Karpas-422 (cell line): ENCODE measurements around the gene CXCL17. TPM values are rescaled to one million over a fixed set of nuclear protein-coding genes. Genes with fewer than 3 reads are reported as not detected.
A peak's percentile ranks its signal among the peaks of the same experiment; 100 is the strongest.
"Not testable (repeated sequence)": the region's sequence is repeated elsewhere in the genome, so short reads cannot be mapped to it uniquely, and the experiment has no call there.

ENCODE experiments used
- DNase-seq: peaks from one replicate; pipeline ENCODE4 v3.0.0-alpha.2; 2015
- H2AFZ ChIP-seq: fragments of 200-600 bp; sonication (generic); 2 replicates; pipeline ENCODE4 v1.6.1; 2014; ENCODE audit warnings: antibody characterized with exemption, low read length, mixed read lengths
- H3K27ac ChIP-seq: fragments of 200-600 bp; sonication (generic); 2 replicates; pipeline ENCODE4 v1.5.1; 2014; ENCODE audit warnings: mild to moderate bottlenecking, low read length, moderate library complexity
- H3K27me3 ChIP-seq: fragments of 200-600 bp; sonication (generic); 2 replicates; pipeline ENCODE4 v1.6.1; 2014; ENCODE audit warnings: low read length, mixed read lengths
- H3K36me3 ChIP-seq: fragments of 200-600 bp; sonication (generic); 2 replicates; pipeline ENCODE4 v1.6.1; 2014; ENCODE audit warnings: low read length, mixed read lengths; ENCODE audit not compliant: insufficient read depth
- H3K4me1 ChIP-seq: fragments of 200-600 bp; sonication (generic); 2 replicates; pipeline ENCODE4 v1.6.1; 2014; ENCODE audit warnings: mild to moderate bottlenecking, low read length, mixed read lengths
- H3K4me2 ChIP-seq: fragments of 200-600 bp; sonication (generic); 2 replicates; pipeline ENCODE4 v1.6.1; 2014; ENCODE audit warnings: low read length, low read depth, mild to moderate bottlenecking; ENCODE audit not compliant: poor library complexity, severe bottlenecking
- H3K4me3 ChIP-seq: fragments of 200-600 bp; sonication (generic); 2 replicates; pipeline ENCODE4 v1.5.1; 2014; ENCODE audit warnings: mild to moderate bottlenecking, antibody characterized with exemption, low read length, mixed read lengths
- H3K79me2 ChIP-seq: fragments of 200-600 bp; sonication (generic); 2 replicates; pipeline ENCODE4 v1.6.1; 2014; ENCODE audit warnings: mild to moderate bottlenecking, low read length, mixed read lengths
- H3K9ac ChIP-seq: fragments of 200-600 bp; sonication (generic); 2 replicates; pipeline ENCODE4 v1.6.0; 2014; ENCODE audit warnings: low read length
- H3K9me2 ChIP-seq: fragments of 200-600 bp; sonication (generic), shearing (Covaris generic); replicated peaks from 2 replicates; pipeline ENCODE4 v1.6.0; 2014; ENCODE audit warnings: mild to moderate bottlenecking, low read length, moderate library complexity; ENCODE audit not compliant: insufficient read depth
- H3K9me3 ChIP-seq: fragments of 300-700, 200-600 bp; sonication (generic); 2 replicates; pipeline ENCODE4 v1.6.1; 2014; ENCODE audit warnings: low read length, mixed read lengths
- H4K20me1 ChIP-seq: fragments of 200-600 bp; sonication (generic); 2 replicates; pipeline ENCODE4 v1.6.1; 2014; ENCODE audit warnings: mild to moderate bottlenecking, antibody characterized with exemption, low read length, low read depth; ENCODE audit not compliant: insufficient read depth
- total RNA-seq: library from RNA; depleted of rRNA; stranded (reverse); fragments of >200 nt; shearing (Covaris generic); gene quantifications from 2 replicates; pipeline ENCODE4 v1.2.3, GENCODE V29; 2014; ENCODE audit warnings: low replicate concordance; rRNA removed

Gene CXCL17, protein sequence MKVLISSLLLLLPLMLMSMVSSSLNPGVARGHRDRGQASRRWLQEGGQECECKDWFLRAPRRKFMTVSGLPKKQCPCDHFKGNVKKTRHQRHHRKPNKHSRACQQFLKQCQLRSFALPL
- total RNA-seq, result not detected in 2 replicates

GRCh38 chr19:42442833-42443232, at the start of gene CXCL17:
Gene CXCL17, minus strand, starts transcription at chr19:42442946. Its CDS starts 114 bp downstream, at chr19:42442832.
- Histone ChIP-seq H3K4me2 (no peak within 1 kb of the TSS), H3K27me3 (no peaks in the 10 kb centered on the region), H4K20me1 (no peaks in the 10 kb centered on the region), H2AFZ (no peak within 1 kb of the TSS), H3K9ac (no peak within 1 kb of the TSS), H3K36me3 (no peaks in the 10 kb centered on the region), H3K4me1 (0 out of 2 replicates have a peak, but pooled peaks cover 3% of the 10 kb centered on the region), H3K27ac (no peak within 1 kb of the TSS), H3K9me2 (no peaks in the 10 kb centered on the region), H3K9me3 (no peaks in the 10 kb centered on the region), H3K4me3 (no peak within 1 kb of the TSS), H3K79me2 (no peaks in the 10 kb centered on the region)
- DNase-seq, result peak; percentile 38

DNA sequence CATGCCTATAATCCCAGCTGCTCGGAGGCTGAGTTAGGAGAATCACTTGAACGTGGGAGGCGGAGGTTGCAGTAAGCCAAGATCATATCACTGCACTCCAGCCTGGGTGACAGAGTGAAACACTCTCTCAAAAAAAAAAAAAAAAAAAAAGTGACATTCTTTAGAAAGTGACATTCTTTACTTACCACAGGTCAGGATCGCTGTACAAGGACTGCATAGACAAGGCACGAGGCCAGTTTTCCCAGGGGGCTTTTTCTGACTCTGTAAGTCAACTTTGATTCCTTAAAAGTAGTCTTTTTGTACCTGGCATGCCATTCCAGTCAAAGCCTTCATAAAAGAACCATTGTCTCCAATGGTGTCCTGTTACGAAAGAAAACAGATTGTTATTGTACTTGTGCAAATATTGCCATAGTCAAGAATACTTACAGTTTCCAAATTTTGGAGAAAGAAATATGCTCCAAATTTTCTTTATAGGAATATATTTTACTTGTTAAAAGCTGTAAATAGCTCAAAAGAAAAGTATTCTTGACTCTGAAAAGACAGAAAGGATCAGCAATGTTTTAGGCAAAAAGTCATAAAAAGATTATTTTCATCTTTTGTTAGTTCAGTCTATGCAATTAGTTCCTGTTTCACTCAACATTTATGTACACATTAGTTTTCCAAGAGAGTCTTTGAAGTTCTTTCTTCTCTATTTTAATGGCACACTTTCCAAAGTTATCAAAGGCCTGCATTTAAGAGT, 46.2 kb upstream of the CXCL17 start:
- Histone ChIP-seq H3K9me3 (no peaks in the 10 kb centered on the region), H3K27me3 (no peaks in the 10 kb centered on the region), H3K9me2 (no peaks in the 10 kb centered on the region), H3K4me1 (no peaks in the 10 kb centered on the region), H3K4me3 (no peak overlapping the region), H3K27ac (no peak overlapping the region), H3K79me2 (no peaks in the 10 kb centered on the region), H2AFZ (no peak overlapping the region), H3K36me3 (no peaks in the 10 kb centered on the region), H4K20me1 (no peaks in the 10 kb centered on the region), H3K4me2 (no peak overlapping the region), H3K9ac (no peak overlapping the region)
- DNase-seq, result no peak

GRCh38 chr19:42487798-42488178, 45.0 kb upstream of the CXCL17 start:
- no peaks in the 10 kb centered on the region for H3K9me2 ChIP-seq
- no peak overlapping the region for H3K9ac ChIP-seq
- no peak overlapping the region for H2AFZ ChIP-seq
- H3K27me3 ChIP-seq, result no peaks in the 10 kb centered on the region
- H3K27ac ChIP-seq, result no peak overlapping the region
- H3K4me3 ChIP-seq, result no peak overlapping the region
- no peak overlapping the region for H3K4me2 ChIP-seq
- no peaks in the 10 kb centered on the region for H3K36me3 ChIP-seq
- no peaks in the 10 kb centered on the region for H3K4me1 ChIP-seq
- no peaks in the 10 kb centered on the region for H4K20me1 ChIP-seq
- no peak for DNase-seq
- H3K9me3 ChIP-seq, result no peaks in the 10 kb centered on the region
- H3K79me2 ChIP-seq, result no peaks in the 10 kb centered on the region

GRCh38 chr19:42487032-42487797, 44.5 kb upstream of the CXCL17 start:
- DNase-seq, result no peak

GRCh38 chr19:42485036-42485435, 42.3 kb upstream of the CXCL17 start:
- H3K4me1 ChIP-seq, H3K36me3 ChIP-seq, H2AFZ ChIP-seq, H3K9me3 ChIP-seq, H4K20me1 ChIP-seq, H3K27me3 ChIP-seq, H3K9ac ChIP-seq, H3K9me2 ChIP-seq, H3K27ac ChIP-seq, H3K4me3 ChIP-seq, H3K4me2 ChIP-seq, H3K79me2 ChIP-seq, DNase-seq: not testable (repeated sequence)

More at GRCh38 chr19:42487032-42487797, 44.5 kb upstream of the CXCL17 start:
- Histone ChIP-seq H3K4me1 (no peaks in the 10 kb centered on the region), H3K27me3 (no peaks in the 10 kb centered on the region), H4K20me1 (no peaks in the 10 kb centered on the region), H3K27ac (no peak overlapping the region), H3K9me3 (no peaks in the 10 kb centered on the region), H3K9me2 (no peaks in the 10 kb centered on the region), H3K9ac (no peak overlapping the region), H3K4me2 (no peak overlapping the region), H2AFZ (no peak overlapping the region), H3K36me3 (no peaks in the 10 kb centered on the region), H3K79me2 (no peaks in the 10 kb centered on the region), H3K4me3 (no peak overlapping the region)

DNA sequence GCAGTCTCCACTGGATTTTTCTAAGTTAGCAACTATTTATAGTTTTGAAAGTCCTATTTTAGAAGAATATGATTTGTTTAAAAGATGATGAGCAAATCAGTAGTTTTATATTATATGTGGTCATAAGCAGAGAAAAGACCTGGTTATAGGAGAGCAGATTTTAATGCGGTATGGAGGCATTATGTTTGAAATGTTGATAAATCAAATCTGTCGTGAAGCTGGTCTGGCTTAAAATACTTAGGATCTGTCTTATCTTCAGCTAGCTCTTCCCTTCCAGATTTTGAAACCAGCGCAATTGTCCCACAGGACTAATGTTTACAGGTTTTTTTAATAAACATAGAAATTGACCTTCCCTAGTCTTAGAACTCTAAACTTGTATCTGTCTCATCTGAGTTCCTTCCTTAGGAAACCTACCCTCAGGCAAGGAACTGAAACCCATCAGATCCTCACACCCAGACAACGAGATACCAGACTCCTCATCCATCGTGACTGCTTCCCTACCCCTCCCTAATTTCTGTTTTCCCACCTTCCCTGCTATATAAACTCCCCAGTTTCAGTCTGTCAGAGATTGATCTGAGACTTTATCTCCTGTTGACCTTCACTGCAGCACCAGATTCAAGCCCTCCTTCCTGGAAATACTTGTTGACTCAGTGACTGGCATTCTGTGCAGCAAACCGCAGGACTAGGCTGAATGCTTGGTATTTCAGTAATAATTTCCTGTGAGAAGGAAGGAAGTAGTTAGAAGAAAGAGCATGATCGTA, 37.8 kb upstream of the CXCL17 start:
- Histone ChIP-seq H3K4me2 (no peak overlapping the region), H3K27ac (no peak overlapping the region), H3K4me3 (no peak overlapping the region), H3K9ac (no peak overlapping the region), H4K20me1 (no peaks in the 10 kb centered on the region), H3K9me2 (no peaks in the 10 kb centered on the region), H3K9me3 (no peaks in the 10 kb centered on the region), H2AFZ (no peak overlapping the region), H3K36me3 (no peaks in the 10 kb centered on the region), H3K27me3 (no peaks in the 10 kb centered on the region), H3K4me1 (peaks cover 8% of the 10 kb centered on the region; the same call in 1 of the 2 replicates), H3K79me2 (no peaks in the 10 kb centered on the region)
- no peak for DNase-seq

- H2AFZ ChIP-seq, result no peak overlapping the region
- H3K9me2 ChIP-seq, result no peaks in the 10 kb centered on the region
Observed at GRCh38 chr19:42479736-42480135, 37.0 kb upstream of the CXCL17 start.

More at GRCh38 chr19:42479736-42480135, 37.0 kb upstream of the CXCL17 start:
- peaks cover 8% of the 10 kb centered on the region; the same call in 1 of the 2 replicates for H3K4me1 ChIP-seq
- no peak overlapping the region for H3K4me2 ChIP-seq
- no peaks in the 10 kb centered on the region for H3K27me3 ChIP-seq
- H3K9ac ChIP-seq, result no peak overlapping the region
- DNase-seq, result no peak
- no peaks in the 10 kb centered on the region for H4K20me1 ChIP-seq
- no peaks in the 10 kb centered on the region for H3K9me3 ChIP-seq
- H3K79me2 ChIP-seq, result no peaks in the 10 kb centered on the region
- no peaks in the 10 kb centered on the region for H3K36me3 ChIP-seq
- H3K4me3 ChIP-seq, result no peak overlapping the region
- no peak overlapping the region for H3K27ac ChIP-seq
